Kidney (tissue), 14 donors: ENCODE data around the gene ABI3BP. TPM values are rescaled to one million over a fixed set of nuclear protein-coding genes. Genes with fewer than 3 reads are reported as not detected.

ENCODE experiments used
- DNase-seq, 5 donors: peaks; one replicate each; pipeline ENCODE4 v3.0.0-alpha.2; 2013 to 2020
- FAIRE-seq: peaks from 2 replicates; lab custom pipeline; 2012; peaks lifted over from hg19 to GRCh38; lab: Jason Lieb, UNC
- H3K27ac ChIP-seq, 2 donors: one replicate each; pipeline ENCODE4 v1.7.0; 2013; ENCODE audit warnings: low read depth in 2 of 2, low read length in 2 of 2, inconsistent platforms in 1 of 2
- H3K27me3 ChIP-seq: one replicate; pipeline ENCODE4 v1.7.1; 2013; ENCODE audit warnings: low read length, inconsistent platforms; ENCODE audit not compliant: control insufficient read depth, insufficient read depth
- H3K36me3 ChIP-seq, 3 donors: one replicate each; pipeline versions ENCODE4 v1.7.0 to v1.7.1; 2013; ENCODE audit warnings: low read length in 3 of 3, control low read depth in 1 of 3, inconsistent platforms in 1 of 3; ENCODE audit not compliant: insufficient read depth in 3 of 3, control insufficient read depth in 2 of 3
- H3K4me1 ChIP-seq, 3 donors: one replicate each; pipeline versions ENCODE4 v1.7.0 to v1.7.1; 2013; ENCODE audit warnings: low read length in 3 of 3, inconsistent platforms in 1 of 3, low read depth in 1 of 3; ENCODE audit not compliant: control insufficient read depth in 2 of 3, insufficient read depth in 2 of 3
- H3K4me3 ChIP-seq, 3 donors: one replicate each; pipeline versions ENCODE4 v1.7.0 to v1.8.1; 2013; ENCODE audit warnings: low read length in 3 of 3, control low read depth in 1 of 3, inconsistent platforms in 1 of 3
- H3K9ac ChIP-seq, 3 donors: one replicate each; pipeline versions ENCODE4 v1.7.0 to v1.7.1; 2013; ENCODE audit warnings: low read length in 3 of 3, control low read depth in 1 of 3, inconsistent platforms in 1 of 3
- H3K9me3 ChIP-seq, 3 donors: one replicate each; pipeline versions ENCODE4 v1.7.0 to v1.7.1; 2013; ENCODE audit warnings: low read length in 3 of 3, control low read depth in 1 of 3, inconsistent platforms in 1 of 3; ENCODE audit not compliant: control insufficient read depth in 2 of 3, insufficient read depth in 1 of 3
- intact Hi-C: fragments of 100-400 bp; cut with DNase I; formaldehyde crosslinking; loops from one replicate; pipeline ENCODE4 v1.11.1; 2022
- polyA plus RNA-seq: library from polyadenylated mRNA; stranded (reverse); fragments of 350-450 nt; fragmentation: Illumina TruSeq; extraction: RNeasy Lipid Tissue Mini Kit (QIAGEN cat#74804); gene quantifications from one replicate; pipeline ENCODE4 v1.2.3, GENCODE V29; 2014; ENCODE audit warnings: low read depth, low replicate concordance; ENCODE audit not compliant: insufficient read depth
- total RNA-seq: library from RNA; stranded (reverse); fragmentation: NEBNext Ultra II Directional; extraction: Animal tissue kit (Norgen Biotek cat#: 25700); gene quantifications from one replicate; pipeline ENCODE4 v1.2.1, GENCODE V29; 2021
- TF ChIP-seq, protein P1 (sequence below): IDR thresholded peaks from 3 replicates; pipeline ENCODE4 v1.5.1; 2012; ENCODE audit warnings: mild to moderate bottlenecking, moderate library complexity, borderline replicate concordance; ENCODE audit not compliant: insufficient read depth; ENCODE audit errors: extremely low read depth
- donor health status: control.
- donor health status: control.
- donor health status: control.
- donor health status: control.
- donor health status: control.
- donor health status: DM: yes; HTN: yes; CAD: no.
- donor health status: Normal renal cell carcinoma (clear cell type).

ABI3BP gene
- total and polyA plus RNA-seq, 2 donors from 2014 or later, result 7.1 to 160 TPM

DNA sequence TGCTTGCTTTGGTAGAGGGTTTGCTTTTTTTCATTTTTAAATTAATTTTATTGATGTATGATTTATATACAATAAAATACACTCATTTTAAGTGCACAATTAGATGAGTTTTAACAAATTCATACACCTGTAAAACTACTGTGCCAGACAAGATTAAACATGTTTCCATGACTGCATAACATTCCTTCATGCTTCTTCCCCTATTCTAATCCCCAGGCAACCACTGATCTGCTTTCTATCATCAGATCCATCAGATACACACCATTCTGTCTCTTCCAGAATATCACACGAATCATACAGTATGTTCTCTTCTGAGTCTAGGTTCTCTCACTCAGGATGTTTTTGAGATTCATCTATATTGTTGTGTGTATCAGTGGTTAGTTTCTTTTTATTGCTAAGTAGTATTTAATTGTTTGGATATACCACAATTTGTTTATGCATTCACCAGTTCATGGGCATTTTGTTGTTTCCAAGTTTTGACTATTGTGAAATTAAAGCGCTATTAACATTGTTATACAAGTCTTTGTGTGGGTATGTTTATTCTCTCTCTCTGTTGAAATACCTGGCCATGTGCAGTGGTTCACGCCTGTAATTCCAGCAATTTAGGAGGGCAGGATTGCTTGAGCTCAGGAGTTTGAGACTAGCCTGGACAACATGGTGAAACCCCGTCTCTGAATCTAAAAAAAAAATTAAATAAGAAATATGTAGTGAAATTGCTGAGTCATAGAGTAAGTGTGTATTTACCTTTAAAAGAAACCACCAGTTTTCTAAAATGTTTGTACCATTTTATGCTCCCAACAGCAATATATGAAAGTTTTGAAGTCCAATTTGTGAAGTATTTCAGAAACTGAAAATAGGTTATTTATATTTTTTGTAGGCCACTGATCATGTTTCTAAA lies 290.9 kb downstream of the ABI3BP start:
- no peak for DNase-seq
- TF ChIP-seq, protein P1, sequence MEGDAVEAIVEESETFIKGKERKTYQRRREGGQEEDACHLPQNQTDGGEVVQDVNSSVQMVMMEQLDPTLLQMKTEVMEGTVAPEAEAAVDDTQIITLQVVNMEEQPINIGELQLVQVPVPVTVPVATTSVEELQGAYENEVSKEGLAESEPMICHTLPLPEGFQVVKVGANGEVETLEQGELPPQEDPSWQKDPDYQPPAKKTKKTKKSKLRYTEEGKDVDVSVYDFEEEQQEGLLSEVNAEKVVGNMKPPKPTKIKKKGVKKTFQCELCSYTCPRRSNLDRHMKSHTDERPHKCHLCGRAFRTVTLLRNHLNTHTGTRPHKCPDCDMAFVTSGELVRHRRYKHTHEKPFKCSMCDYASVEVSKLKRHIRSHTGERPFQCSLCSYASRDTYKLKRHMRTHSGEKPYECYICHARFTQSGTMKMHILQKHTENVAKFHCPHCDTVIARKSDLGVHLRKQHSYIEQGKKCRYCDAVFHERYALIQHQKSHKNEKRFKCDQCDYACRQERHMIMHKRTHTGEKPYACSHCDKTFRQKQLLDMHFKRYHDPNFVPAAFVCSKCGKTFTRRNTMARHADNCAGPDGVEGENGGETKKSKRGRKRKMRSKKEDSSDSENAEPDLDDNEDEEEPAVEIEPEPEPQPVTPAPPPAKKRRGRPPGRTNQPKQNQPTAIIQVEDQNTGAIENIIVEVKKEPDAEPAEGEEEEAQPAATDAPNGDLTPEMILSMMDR, result no peak
- Histone ChIP-seq H3K36me3 (no peaks in the 10 kb centered on the region), H3K4me1 (no peaks in the 10 kb centered on the region), H3K9me3 (no peaks in the 10 kb centered on the region), H3K27ac (no peak overlapping the region), H3K4me3 (no peak overlapping the region), H3K9ac (no peak overlapping the region), H3K27me3 (no peaks in the 10 kb centered on the region)
- no peak for FAIRE-seq
- intact Hi-C loops, result no loop called here

DNA sequence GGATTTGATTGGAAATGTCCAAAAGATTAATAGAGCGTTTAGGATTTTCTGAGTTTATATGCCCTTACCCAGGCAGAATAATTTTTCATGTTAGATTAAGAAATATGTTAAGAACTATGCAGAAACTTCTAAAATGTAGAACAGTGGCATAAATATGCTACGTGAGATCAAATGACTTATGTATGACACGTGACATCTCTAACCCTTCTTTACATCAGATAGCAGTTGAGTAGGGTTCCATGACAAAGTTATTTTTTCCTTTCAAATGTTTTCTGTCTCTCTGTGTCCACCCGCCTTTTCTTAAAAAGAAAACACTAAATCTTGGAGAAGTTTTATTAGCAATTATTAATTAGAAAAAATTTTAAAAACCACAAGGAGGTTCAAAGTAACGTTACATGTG lies 292.5 kb downstream of the ABI3BP start:
- no peaks in the 10 kb centered on the region for H3K4me1 ChIP-seq
- H3K4me3 ChIP-seq, result no peak overlapping the region
- DNase-seq (no peak), FAIRE-seq (no peak)
- H3K27me3 ChIP-seq, result no peaks in the 10 kb centered on the region
- no peak overlapping the region for H3K27ac ChIP-seq
- no peak overlapping the region for H3K9ac ChIP-seq
- intact Hi-C loops, result no loop called here
- TF ChIP-seq, protein P1, result no peak
- no peaks in the 10 kb centered on the region for H3K36me3 ChIP-seq
- H3K9me3 ChIP-seq, result no peaks in the 10 kb centered on the region
